ENCODE measurements around the gene MBLAC1. TPM values are rescaled to one million over a fixed set of nuclear protein-coding genes. Genes with fewer than 3 reads are reported as not detected.
A peak's percentile ranks its signal among the peaks of the same experiment; 100 is the strongest.

MBLAC1 gene
- total and polyA plus RNA-seq, 10 of the 15 experiments (the other 5 are each of a cell fraction or from before 2014, with no cell fraction given): 0.24 to 3.2 (median 1.8) TPM; not detected in 1

- no peak for TF ChIP-seq ATF2 (IDR thresholded peaks at IDR 0.05; ENCODE audit: low read length)
- TF ChIP-seq, protein P1, sequence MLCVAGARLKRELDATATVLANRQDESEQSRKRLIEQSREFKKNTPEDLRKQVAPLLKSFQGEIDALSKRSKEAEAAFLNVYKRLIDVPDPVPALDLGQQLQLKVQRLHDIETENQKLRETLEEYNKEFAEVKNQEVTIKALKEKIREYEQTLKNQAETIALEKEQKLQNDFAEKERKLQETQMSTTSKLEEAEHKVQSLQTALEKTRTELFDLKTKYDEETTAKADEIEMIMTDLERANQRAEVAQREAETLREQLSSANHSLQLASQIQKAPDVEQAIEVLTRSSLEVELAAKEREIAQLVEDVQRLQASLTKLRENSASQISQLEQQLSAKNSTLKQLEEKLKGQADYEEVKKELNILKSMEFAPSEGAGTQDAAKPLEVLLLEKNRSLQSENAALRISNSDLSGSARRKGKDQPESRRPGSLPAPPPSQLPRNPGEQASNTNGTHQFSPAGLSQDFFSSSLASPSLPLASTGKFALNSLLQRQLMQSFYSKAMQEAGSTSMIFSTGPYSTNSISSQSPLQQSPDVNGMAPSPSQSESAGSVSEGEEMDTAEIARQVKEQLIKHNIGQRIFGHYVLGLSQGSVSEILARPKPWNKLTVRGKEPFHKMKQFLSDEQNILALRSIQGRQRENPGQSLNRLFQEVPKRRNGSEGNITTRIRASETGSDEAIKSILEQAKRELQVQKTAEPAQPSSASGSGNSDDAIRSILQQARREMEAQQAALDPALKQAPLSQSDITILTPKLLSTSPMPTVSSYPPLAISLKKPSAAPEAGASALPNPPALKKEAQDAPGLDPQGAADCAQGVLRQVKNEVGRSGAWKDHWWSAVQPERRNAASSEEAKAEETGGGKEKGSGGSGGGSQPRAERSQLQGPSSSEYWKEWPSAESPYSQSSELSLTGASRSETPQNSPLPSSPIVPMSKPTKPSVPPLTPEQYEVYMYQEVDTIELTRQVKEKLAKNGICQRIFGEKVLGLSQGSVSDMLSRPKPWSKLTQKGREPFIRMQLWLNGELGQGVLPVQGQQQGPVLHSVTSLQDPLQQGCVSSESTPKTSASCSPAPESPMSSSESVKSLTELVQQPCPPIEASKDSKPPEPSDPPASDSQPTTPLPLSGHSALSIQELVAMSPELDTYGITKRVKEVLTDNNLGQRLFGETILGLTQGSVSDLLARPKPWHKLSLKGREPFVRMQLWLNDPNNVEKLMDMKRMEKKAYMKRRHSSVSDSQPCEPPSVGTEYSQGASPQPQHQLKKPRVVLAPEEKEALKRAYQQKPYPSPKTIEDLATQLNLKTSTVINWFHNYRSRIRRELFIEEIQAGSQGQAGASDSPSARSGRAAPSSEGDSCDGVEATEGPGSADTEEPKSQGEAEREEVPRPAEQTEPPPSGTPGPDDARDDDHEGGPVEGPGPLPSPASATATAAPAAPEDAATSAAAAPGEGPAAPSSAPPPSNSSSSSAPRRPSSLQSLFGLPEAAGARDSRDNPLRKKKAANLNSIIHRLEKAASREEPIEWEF (IDR thresholded peaks at IDR 0.05; ENCODE audit: insufficient replicate concordance, low read depth, low read length): no peak
- TF ChIP-seq POLR2AphosphoS5 (IDR thresholded peaks at IDR 0.05; ENCODE audit: low read length): peak; percentile 95
- peak; percentile 91 for TF ChIP-seq PML (IDR thresholded peaks at IDR 0.05; ENCODE audit: low read length)
- TF ChIP-seq STAT3 (IDR thresholded peaks at IDR 0.05; ENCODE audit: low read depth, low read length): no peak
- peak in 1 of 2 experiments; percentile 60; a peak in 1 of 4 replicates for TF ChIP-seq ETV6 (conservative IDR thresholded peaks at IDR 0.05 in 1 of 2, IDR thresholded peaks at IDR 0.05 in 1 of 2; ENCODE audit: borderline replicate concordance in 1 of 2, low read depth in 1 of 2)
- no peak for TF ChIP-seq EED (IDR thresholded peaks at IDR 0.05; ENCODE audit: low read depth)
- peak; percentile 70 for TF ChIP-seq NKRF (conservative IDR thresholded peaks at IDR 0.05)
- TF ChIP-seq RELA (IDR thresholded peaks at IDR 0.05; ENCODE audit: borderline replicate concordance, partially characterized antibody): peak; percentile 88
- TF ChIP-seq, protein P2, sequence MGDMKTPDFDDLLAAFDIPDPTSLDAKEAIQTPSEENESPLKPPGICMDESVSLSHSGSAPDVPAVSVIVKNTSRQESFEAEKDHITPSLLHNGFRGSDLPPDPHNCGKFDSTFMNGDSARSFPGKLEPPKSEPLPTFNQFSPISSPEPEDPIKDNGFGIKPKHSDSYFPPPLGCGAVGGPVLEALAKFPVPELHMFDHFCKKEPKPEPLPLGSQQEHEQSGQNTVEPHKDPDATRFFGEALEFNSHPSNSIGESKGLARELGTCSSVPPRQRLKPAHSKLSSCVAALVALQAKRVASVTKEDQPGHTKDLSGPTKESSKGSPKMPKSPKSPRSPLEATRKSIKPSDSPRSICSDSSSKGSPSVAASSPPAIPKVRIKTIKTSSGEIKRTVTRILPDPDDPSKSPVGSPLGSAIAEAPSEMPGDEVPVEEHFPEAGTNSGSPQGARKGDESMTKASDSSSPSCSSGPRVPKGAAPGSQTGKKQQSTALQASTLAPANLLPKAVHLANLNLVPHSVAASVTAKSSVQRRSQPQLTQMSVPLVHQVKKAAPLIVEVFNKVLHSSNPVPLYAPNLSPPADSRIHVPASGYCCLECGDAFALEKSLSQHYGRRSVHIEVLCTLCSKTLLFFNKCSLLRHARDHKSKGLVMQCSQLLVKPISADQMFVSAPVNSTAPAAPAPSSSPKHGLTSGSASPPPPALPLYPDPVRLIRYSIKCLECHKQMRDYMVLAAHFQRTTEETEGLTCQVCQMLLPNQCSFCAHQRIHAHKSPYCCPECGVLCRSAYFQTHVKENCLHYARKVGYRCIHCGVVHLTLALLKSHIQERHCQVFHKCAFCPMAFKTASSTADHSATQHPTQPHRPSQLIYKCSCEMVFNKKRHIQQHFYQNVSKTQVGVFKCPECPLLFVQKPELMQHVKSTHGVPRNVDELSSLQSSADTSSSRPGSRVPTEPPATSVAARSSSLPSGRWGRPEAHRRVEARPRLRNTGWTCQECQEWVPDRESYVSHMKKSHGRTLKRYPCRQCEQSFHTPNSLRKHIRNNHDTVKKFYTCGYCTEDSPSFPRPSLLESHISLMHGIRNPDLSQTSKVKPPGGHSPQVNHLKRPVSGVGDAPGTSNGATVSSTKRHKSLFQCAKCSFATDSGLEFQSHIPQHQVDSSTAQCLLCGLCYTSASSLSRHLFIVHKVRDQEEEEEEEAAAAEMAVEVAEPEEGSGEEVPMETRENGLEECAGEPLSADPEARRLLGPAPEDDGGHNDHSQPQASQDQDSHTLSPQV (IDR thresholded peaks at IDR 0.05): peak; percentile 78; the same call in 1 of the 2 replicates
- no peak for TF ChIP-seq ZNF274 (IDR thresholded peaks at IDR 0.05; ENCODE audit: insufficient read depth, insufficient read length)
- TF ChIP-seq RBBP5 (conservative IDR thresholded peaks at IDR 0.05): no peak
Observed at GRCh38 chr7:100081535-100082102, 45.1 kb upstream of the MBLAC1 start, which contains the start of gene ZNF3 (continued).

Data from GM12878 (cell line).